Lung microvascular endothelial cell (primary cell): ENCODE measurements around the gene KPNA3. TPM values are rescaled to one million over a fixed set of nuclear protein-coding genes. Genes with fewer than 3 reads are reported as not detected.

Experiments
- DNase-seq, 2 donors: peaks; one replicate each; pipeline versions ENCODE4 v3.0.0 to v3.0.0-alpha.2; 2010; ENCODE audit warnings: low read depth in 2 of 2
- total RNA-seq: library from RNA; depleted of rRNA; stranded (reverse); fragments of >200 nt; gene quantifications from 2 replicates; pipeline ENCODE4 v1.2.1, GENCODE V29; 2014

The KPNA3 gene
- total RNA-seq, 1 donor from 2014 or later: 28.0 TPM

DNA sequence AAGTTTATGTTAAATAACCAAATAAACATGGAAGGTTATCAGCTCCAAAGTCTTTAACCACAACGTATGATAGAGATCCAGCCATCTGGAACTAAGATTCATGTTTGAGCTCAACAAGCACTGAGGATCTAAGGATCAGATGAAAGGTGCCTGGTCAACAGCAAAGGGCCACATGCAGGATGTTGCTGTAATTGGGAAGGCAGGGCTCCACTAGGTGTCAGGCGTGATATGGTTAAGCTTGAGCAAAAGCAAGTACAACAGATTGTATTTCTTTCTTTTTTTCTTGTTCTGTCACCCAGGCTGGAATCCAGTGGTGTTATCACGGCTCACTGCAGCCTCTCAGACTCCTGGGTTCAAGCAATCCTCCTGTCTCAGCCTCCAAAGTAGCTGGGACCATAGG lies 113.2 kb downstream of the KPNA3 start:
- peak; percentile 28 to 65 for DNase-seq

DNA sequence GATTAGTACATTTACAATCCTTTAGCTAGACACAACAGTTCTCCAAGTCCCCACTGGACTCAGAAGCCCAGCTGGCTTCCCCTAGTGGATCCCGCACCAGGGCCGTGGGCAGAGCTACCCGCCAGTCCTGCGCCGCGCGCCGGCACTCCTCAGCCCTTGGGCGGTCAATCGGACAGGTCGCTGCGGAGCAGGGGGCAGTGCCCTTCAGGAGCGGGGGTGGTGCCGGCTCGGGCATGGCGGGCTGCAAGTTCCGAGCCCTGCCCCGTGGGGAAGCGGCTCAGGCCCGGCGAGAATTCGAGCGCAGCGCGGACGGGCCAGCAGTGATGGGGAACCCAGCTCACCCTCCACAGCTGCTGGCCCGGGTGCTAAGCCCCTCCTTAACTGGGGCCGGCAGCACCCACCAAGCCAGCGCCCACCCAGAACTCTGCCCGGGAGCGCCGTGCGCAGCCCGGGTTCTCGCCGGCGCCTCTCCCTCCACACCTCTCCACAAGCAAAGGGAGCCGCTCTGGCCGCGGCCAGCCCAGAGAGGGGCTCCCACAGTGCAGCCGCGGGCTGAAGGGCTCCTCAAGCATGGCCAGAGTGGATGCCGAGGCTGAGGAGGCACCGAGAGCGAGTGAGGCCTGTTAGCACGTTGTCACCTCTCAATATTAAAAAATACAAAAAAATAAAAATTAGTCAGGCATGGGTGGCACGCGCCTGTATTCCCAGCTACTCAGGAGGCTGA lies 114.1 kb downstream of the KPNA3 start:
- no peak for DNase-seq

DNA sequence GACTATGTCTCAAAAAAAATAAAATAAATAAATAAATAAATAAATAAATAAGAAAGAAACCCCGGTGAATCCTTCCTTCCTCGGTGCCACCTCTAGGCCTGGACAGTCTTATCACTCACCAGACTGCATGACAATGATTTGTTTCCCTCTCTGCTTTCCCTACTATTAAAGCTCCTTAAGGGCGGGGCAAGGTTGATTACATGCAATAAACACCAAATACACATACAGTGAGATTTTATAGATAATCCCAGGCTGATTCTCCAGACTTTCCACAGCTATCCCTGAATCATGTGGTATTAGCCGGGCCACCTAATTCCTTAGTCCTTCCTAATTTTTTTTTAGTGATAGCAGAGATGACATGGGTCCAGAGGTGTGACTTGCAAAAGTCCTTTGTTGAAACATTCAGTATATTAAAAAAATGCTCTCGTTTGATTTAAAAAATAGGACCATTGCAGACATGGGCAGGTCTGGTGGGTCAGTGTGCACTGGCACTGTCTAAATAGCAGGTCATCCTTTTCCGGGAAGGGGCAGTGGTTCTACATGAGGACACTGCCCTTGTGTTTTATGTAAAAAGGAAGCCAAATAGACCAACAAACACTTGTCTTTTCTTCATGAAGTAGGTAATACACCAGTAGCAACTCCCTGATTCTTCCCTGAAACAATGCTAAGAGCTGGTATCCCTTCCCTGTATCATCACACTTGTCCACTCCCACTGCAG lies 115.7 kb downstream of the KPNA3 start:
- DNase-seq: peak in 1 of 2 donors; percentile 13

DNA sequence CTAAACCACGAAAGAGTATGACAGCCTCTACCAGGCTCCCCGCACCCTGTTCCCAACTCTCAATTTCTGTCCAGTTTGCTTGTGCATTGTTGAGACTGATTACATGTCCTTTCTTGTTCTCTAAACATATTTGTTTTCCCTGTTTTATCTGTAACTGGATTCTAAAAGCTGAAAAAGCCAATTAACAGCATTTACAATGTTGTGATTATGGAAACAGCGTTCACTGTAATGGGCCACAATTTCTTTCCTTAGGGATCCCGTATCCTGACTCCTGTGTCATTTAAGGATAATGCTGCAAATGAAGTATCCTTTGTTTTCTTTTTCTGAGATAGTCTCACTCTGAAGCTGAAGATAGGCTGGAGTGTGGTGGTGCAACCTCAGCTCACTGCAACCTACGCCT lies 121.7 kb downstream of the KPNA3 start:
- DNase-seq: no peak

DNA sequence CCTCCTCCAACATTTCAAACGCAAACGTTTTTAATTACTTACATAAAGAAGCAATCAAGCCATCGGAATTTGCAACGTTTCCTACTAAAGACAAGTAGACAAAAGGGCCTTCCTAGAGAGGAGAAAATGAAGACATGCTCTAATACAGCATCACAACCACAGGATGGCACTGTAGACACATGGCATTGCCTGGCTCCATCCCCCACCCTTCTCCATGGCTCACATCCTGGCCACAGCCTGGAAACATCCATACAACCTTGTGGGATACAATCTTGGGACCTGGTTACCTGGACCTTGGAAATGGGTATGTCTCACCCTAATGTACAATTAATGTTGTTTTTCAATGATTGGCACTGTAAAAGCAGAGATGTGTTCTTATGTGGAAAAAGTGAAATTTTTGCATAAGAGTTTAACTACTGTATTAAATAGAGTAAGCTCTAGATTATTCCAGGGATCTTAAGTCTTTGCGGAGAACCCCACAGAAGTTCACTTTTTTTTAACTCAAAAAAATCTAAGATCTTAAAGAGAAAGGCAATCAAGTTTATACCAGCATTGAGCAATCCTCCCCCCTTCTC lies 122.7 kb downstream of the KPNA3 start:
- DNase-seq: peak; percentile 80 to 91

DNA sequence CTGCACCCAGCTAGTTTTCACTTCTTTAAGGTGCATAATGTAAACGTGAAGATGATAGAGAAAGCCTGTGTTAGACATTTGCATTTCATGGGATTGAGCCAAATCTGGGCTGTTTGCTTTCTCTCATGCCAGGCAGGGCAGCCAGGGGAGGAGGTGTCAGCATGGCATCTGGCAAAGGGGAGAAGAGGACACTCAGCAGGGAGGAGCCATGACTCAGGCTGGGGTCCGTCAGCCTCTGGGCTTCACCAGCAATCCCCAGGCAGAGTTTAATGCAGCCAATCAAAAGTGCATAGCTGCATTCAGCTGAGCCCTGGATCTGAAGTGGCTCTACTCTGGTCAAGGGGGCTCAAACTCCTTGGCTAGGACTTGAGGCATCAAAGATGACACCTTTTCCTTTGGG lies 124.7 kb downstream of the KPNA3 start:
- DNase-seq: no peak

DNA sequence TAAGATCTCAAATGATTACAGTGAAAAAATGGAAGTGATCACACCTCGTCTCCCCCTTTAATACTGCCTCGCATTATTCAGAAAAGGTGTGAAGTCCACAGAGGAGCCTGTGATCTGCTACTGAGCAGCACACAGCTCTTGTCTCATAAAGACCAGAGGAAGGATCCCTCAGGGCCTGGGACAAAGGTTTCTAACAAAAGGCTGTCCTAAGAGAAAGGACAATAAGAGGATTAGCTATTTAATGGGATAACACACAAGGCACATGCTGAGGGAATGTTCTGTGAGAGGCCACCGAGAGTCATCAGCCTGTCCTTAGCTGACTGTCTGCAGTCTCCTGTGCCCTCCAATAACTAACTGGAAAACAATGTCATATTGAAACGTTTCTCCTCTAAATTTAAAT lies 127.9 kb downstream of the KPNA3 start:
- DNase-seq: no peak

DNA sequence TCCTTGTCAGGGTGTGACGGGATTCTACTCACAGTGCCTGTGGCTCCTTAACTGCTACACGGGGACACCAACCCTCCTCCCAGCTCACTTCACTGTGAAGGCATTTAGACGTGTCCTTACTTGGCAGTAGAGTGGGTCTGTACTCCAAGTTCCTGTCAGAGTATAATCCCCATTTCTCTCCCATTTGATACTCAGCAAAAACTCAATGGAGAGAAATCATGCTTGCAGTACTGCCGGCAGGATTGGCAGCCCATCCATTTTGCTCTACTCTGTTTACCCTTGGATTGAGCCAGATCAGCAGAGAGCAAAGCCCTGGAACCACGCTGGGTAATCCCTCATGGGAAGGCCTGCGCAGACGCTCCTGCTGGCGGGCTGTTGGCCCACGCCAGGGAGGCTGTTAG lies 135.2 kb downstream of the KPNA3 start:
- DNase-seq: no peak

DNA sequence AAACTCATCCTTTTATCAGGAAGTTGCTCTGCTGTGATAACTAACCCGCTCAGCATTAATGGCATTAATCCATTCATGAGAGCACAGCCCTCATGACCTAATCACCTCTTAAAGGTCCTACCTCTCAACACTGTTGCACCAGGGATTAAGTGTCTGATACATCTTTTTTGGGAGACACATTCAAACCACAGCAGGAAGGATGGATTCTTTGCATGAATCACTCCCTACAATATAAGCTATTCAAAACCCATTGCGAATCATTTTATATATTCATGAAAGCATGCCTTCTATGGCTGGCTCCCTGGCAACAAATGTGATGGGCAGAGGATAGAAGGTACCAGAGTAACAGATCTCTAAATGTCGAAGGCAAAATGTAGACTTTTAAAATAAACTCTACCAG lies 136.6 kb downstream of the KPNA3 start:
- DNase-seq: no peak

DNA sequence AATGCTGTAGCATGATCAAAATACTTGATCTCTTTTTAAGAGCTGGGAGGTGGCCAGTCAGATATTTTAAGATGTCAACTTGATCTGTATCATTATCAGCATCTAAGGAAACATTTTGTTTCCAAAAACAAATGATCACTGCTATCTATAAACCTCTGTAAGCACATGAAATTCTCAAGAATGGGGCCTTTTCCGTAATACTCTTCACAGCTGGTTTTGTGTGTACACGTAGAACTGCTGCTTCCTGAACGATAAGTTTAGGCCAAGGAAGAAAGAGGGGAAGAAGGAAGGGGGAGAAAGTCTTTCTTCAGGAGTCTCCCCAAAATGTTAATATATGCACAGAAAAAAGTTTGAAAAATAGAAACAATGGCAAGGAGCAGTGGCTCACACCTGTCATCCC lies 138.5 kb downstream of the KPNA3 start:
- peak in 1 of 2 donors; percentile 38 for DNase-seq

DNA sequence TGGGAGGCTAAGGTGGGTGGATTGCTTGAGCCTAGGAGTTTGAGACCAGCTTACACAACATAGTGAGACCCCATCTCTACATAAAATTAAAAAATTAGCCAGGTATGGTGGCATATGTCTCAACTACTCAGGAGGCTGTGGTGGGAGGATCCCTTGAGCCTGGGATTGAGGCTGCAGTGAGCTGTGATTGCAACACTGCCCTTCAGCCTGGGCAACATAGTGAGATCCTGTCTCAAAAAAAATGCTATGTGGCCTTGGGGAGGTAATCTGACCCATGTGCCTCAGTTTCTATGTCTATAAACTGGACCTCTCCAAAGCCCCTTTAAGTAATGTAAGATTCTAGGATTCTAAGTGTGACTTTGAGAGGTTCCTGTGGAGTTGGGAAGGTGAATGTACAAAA lies 139.0 kb downstream of the KPNA3 start:
- no peak for DNase-seq

DNA sequence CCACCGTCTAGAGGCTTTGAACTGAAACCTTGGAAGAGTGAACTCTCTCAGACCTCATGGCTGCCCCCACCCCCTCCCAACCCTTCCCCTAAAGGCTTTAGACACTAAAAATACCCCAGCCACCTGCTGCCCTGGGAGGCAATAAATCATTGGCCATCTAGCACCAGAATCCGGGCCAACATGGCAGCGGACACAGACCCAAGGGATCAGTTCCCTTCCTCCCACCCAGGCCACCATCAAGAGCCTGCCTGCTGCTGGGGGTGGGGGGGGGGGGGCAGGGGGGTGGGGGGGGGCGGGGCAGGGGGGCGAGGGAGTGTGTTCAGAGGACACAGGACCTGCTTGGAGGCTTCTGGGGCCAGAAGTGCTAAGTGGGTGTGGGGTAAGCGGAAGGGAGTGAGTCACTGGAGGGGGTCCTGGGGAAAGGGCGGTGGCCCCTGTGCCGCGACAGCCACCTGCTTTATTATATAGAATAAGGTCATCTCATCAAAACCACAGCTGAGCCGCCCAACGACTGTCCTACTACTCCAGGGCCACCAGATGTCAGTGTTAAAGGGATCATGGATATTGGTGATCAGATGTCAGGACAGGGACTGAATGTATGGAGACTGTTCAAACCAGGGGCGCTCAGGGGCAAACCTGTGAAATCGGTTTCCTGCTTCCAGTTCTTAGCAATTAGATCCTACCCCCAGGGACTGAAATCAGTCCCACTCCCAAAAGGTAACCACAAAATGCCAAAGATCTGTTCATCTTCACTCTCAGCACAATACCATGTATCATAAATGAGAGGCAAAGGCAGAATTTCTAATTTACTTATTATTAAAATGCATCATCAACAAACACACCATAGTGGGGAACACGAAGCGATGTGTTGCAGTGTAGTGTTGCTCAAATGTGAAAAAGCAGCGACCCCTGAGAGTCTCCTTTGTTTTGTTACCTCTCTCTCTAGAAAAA lies 139.9 kb downstream of the KPNA3 start:
- peak; percentile 61 to 74 for DNase-seq

DNA sequence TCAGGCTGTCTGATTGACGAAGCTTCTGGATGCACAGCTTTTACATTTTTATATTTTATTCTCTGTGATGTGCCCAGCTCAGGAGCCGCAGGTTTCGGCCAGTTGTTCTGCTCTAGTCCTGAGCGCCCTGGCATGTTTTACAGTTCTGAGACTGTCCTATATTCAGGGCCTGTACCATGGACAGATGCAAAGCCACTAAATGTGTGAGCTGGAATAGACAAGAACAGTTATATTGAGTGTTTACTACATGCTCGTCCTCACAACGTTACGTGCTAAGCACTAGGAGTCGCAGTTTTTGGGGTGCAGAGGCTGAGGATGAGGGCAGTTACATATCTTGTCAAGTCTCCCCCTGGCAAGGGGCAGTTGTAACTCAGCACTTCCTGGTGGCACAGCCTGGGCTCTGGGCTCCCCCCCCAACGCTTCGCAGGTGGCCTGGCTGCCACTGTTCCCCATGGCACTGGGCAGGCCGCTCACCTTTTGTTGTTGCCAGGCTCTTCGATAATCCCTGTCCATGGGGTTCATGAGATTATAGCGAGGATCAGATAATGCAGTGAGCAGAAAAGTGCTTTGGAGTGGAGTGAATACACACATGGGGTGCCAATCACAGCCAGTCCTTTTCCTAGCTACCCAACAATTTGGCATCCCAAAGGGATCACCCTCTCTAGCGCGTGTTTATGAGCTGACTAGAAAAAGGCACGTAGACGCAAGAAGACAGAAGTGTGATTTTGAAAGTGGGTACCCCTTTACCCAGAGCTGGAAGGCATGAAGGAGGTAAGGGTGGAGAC lies 140.7 kb downstream of the KPNA3 start:
- no peak for DNase-seq

DNA sequence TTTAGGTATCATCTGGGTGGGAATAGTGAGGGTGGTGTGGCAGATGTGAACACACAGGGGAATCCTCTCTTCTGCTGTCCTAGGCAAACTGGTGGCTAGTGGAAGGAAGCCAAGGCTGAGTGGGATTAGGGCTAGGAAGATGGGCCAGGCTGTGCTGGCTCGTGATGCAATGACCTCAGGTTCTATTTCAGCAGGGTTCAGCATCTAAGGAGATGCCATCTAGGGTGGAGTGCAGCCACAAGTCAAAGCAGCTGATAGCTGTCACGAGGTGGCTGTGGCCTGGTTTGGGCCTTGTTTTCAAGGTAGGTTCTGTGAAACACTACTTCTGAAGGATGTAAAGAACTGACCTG lies 142.5 kb downstream of the KPNA3 start:
- DNase-seq: no peak

Other genes starting within 250 kb of the KPNA3 start
- 21.1 and 24.4 TPM in 2 replicates for gene RCBTB1, start 207.1 kb downstream of the KPNA3 start, total RNA-seq
- gene ARL11, start 164.2 kb downstream of the KPNA3 start, total RNA-seq: 0.20 and 0.22 TPM in 2 replicates
- gene EBPL, start 101.2 kb downstream of the KPNA3 start, total RNA-seq: 82.8 and 102 TPM in 2 replicates
- gene SPRYD7, start 143.7 kb upstream of the KPNA3 start, total RNA-seq: 3.7 and 4.2 TPM in 2 replicates
- gene TRIM13, start 204.4 kb upstream of the KPNA3 start, total RNA-seq: 18.1 and 30.0 TPM in 2 replicates
- gene KCNRG, start 222.8 kb upstream of the KPNA3 start, total RNA-seq: 5.9 and 10.7 TPM in 2 replicates